ENCODE measurements around the gene NMT1.
"Not testable (repeated sequence)": the region's sequence is repeated elsewhere in the genome, so short reads cannot be mapped to it uniquely, and the experiment has no call there.

Gene NMT1

GRCh38 chr17:45040459-45040858, 20.7 kb upstream of the NMT1 start:
- DNase-seq (ENCODE audit: insufficient read length), result no peak
- FAIRE-seq, result no peak
- TF ChIP-seq TAF1 (IDR thresholded peaks at IDR 0.05; ENCODE audit: borderline replicate concordance, low read depth, low read length) (no peak), POLR2A (IDR thresholded peaks at IDR 0.05; ENCODE audit: low read depth, low read length) (no peak), POLR2AphosphoS5 (IDR thresholded peaks at IDR 0.05; ENCODE audit: low read depth, low read length) (no peak)

GRCh38 chr17:45042346-45043120, 18.6 kb upstream of the NMT1 start:
- FAIRE-seq (no peak), DNase-seq (ENCODE audit: insufficient read length) (no peak)
- TF ChIP-seq POLR2A (IDR thresholded peaks at IDR 0.05; ENCODE audit: low read depth, low read length) (no peak), TAF1 (IDR thresholded peaks at IDR 0.05; ENCODE audit: borderline replicate concordance, low read depth, low read length) (no peak), POLR2AphosphoS5 (IDR thresholded peaks at IDR 0.05; ENCODE audit: low read depth, low read length) (no peak)

GRCh38 chr17:45043813-45044540, 17.1 kb upstream of the NMT1 start:
- DNase-seq (ENCODE audit: insufficient read length) (no peak), FAIRE-seq (no peak)

GRCh38 chr17:45046537-45047125, 14.5 kb upstream of the NMT1 start:
- no peak for TF ChIP-seq POLR2A (IDR thresholded peaks at IDR 0.05; ENCODE audit: low read depth, low read length)
- TF ChIP-seq POLR2AphosphoS5 (IDR thresholded peaks at IDR 0.05; ENCODE audit: low read depth, low read length), result no peak
- TF ChIP-seq TAF1 (IDR thresholded peaks at IDR 0.05; ENCODE audit: borderline replicate concordance, low read depth, low read length), result no peak
- DNase-seq (ENCODE audit: insufficient read length) (no peak), FAIRE-seq (no peak)

More at GRCh38 chr17:45043813-45044540, 17.1 kb upstream of the NMT1 start:
- TF ChIP-seq POLR2AphosphoS5 (IDR thresholded peaks at IDR 0.05; ENCODE audit: low read depth, low read length) (no peak), POLR2A (IDR thresholded peaks at IDR 0.05; ENCODE audit: low read depth, low read length) (no peak), TAF1 (IDR thresholded peaks at IDR 0.05; ENCODE audit: borderline replicate concordance, low read depth, low read length) (no peak)

GRCh38 chr17:45048795-45049563, 12.1 kb upstream of the NMT1 start:
- FAIRE-seq, result no peak
- no peak for TF ChIP-seq POLR2A (IDR thresholded peaks at IDR 0.05; ENCODE audit: low read depth, low read length)
- no peak for TF ChIP-seq TAF1 (IDR thresholded peaks at IDR 0.05; ENCODE audit: borderline replicate concordance, low read depth, low read length)
- no peak for TF ChIP-seq POLR2AphosphoS5 (IDR thresholded peaks at IDR 0.05; ENCODE audit: low read depth, low read length)
- DNase-seq (ENCODE audit: insufficient read length), result no peak

GRCh38 chr17:45050481-45051059, 10.5 kb upstream of the NMT1 start:
- FAIRE-seq, result peak; percentile 30

GRCh38 chr17:45051060-45051719, 9.9 kb upstream of the NMT1 start, which contains the start of gene DCAKD:
TSS of gene DCAKD (minus strand) at chr17:45051632. CDS start at chr17:45034885, 16,747 bp downstream.
- TF ChIP-seq POLR2A (IDR thresholded peaks at IDR 0.05; ENCODE audit: low read depth, low read length), result peak; percentile 78
- peak; percentile 79 for TF ChIP-seq POLR2AphosphoS5 (IDR thresholded peaks at IDR 0.05; ENCODE audit: low read depth, low read length)
- TF ChIP-seq TAF1 (IDR thresholded peaks at IDR 0.05; ENCODE audit: borderline replicate concordance, low read depth, low read length), result peak; percentile 63; the same call in 1 of the 2 replicates
- DNase-seq (ENCODE audit: insufficient read length), result peak; percentile 93
- peak; percentile 79 for FAIRE-seq

More at GRCh38 chr17:45050481-45051059, 10.5 kb upstream of the NMT1 start:
- no peak for DNase-seq (ENCODE audit: insufficient read length)
- no peak for TF ChIP-seq TAF1 (IDR thresholded peaks at IDR 0.05; ENCODE audit: borderline replicate concordance, low read depth, low read length)
- TF ChIP-seq POLR2AphosphoS5 (IDR thresholded peaks at IDR 0.05; ENCODE audit: low read depth, low read length), result no peak
- no peak for TF ChIP-seq POLR2A (IDR thresholded peaks at IDR 0.05; ENCODE audit: low read depth, low read length)

- DNase-seq (ENCODE audit: insufficient read length); FAIRE-seq: not testable (repeated sequence)
These were observed 9.4 kb upstream of the NMT1 start for GRCh38 chr17:45051720-45052051.

GRCh38 chr17:45052052-45052772, 8.9 kb upstream of the NMT1 start:
- TF ChIP-seq POLR2A (IDR thresholded peaks at IDR 0.05; ENCODE audit: low read depth, low read length) (no peak), POLR2AphosphoS5 (IDR thresholded peaks at IDR 0.05; ENCODE audit: low read depth, low read length) (no peak), TAF1 (IDR thresholded peaks at IDR 0.05; ENCODE audit: borderline replicate concordance, low read depth, low read length) (no peak)
- DNase-seq (ENCODE audit: insufficient read length) (no peak), FAIRE-seq (no peak)

GRCh38 chr17:45060382-45060796, 728 bp upstream of the NMT1 start:
- DNase-seq (ENCODE audit: insufficient read length) (no peak), FAIRE-seq (no peak)
- TF ChIP-seq POLR2AphosphoS5 (IDR thresholded peaks at IDR 0.05; ENCODE audit: low read depth, low read length) (no peak), POLR2A (IDR thresholded peaks at IDR 0.05; ENCODE audit: low read depth, low read length) (no peak), TAF1 (IDR thresholded peaks at IDR 0.05; ENCODE audit: borderline replicate concordance, low read depth, low read length) (no peak)
